H7 (cell line): ENCODE results near the gene FOXO6. TPM values are rescaled to one million over a fixed set of nuclear protein-coding genes. Genes with fewer than 3 reads are reported as not detected.

Experiments used
- DNase-seq: peaks from one replicate; pipeline ENCODE4 v3.0.0; 2012
- H3K27me3 ChIP-seq: 2 replicates; pipeline ENCODE4 v1.6.0; 2011; ENCODE audit warnings: mild to moderate bottlenecking, low read length; ENCODE audit not compliant: control insufficient read depth, insufficient read depth
- H3K36me3 ChIP-seq: replicated peaks from 2 replicates; pipeline ENCODE4 v1.5.1; 2011; ENCODE audit warnings: low read length; ENCODE audit not compliant: control insufficient read depth, insufficient read depth
- H3K4me3 ChIP-seq: 2 replicates; pipeline ENCODE4 v1.5.1; 2011; ENCODE audit warnings: low read depth, mild to moderate bottlenecking, control low read depth, low read length, moderate library complexity; ENCODE audit not compliant: insufficient read depth
- total RNA-seq: library from RNA; depleted of rRNA; stranded (reverse); fragments of >200 nt; shearing (Covaris generic); gene quantifications from 2 replicates; pipeline ENCODE4 v1.2.3, GENCODE V29; 2014

The FOXO6 gene
- total RNA-seq, 1 experiment from 2014 or later: 0.97 TPM

DNA sequence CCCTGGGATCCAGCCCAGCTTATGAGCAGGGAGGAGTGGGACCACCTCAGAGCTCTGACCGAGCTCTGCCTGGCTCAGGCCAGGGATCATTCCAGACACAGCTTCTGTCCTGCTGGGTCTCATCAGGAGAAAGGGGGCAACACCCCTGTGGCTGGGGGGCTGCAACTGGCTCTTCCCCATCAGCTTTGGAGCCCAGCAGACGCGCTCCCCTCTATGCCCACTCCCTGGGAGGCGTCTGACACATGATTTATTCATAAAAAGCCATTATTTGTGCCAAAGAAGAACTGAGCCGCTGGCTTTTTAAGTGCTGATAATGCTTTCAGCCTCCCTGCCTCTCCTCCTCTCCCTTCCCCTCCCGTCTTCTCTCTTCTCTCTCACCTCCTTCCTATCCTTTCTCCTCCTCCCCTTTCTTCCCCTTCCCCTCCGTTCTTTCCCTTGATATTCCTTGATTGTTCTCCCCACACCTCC lies 25.0 kb downstream of the FOXO6 start:
- Histone ChIP-seq H3K4me3 (no peak overlapping the region), H3K27me3 (peaks cover 55% of the 10 kb centered on the region), H3K36me3 (no peaks in the 10 kb centered on the region)
- no peak for DNase-seq

DNA sequence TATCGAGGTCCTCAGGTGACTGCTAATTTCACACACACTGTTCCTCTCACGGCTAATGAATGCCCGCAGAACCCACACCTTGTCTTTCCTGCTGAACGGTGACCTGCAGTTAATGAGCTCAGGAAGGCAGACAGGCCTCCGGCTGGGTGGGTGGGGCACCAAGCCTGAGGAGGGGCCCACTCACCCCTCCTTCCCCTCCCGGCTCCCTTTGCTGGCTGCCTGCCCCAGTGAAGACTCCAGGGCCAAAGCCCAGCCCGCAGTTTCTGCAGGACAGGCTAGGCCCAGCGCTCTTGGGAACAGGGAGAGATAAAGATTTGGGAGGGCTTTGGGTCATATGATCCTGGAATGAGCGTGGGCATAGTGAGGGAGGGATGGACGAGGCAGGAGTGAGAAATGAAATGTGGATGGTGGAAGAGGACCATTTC lies 26.4 kb downstream of the FOXO6 start:
- Histone ChIP-seq H3K36me3 (no peaks in the 10 kb centered on the region), H3K4me3 (no peak overlapping the region), H3K27me3 (peaks cover 43% of the 10 kb centered on the region)
- peak; percentile 95 for DNase-seq

DNA sequence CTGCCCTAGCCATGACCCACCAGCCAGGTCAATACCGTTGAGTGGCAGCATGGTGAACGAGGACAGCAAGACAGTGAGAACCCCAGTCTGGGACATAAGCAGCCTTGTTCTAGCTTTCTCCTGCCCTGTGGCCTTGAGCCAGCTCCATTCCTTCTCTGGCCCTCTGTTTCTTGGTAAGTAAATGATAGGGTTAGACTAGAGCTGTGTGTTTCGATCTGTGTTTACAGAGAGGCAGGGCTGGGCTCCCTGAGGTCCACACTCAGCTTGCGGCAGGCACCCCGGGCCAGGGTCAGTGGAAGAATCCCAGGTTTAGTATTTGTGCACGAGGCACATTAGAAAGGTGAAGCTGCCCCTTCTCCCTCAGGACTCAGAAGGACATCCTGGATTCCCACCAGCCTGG lies 27.3 kb downstream of the FOXO6 start:
- no peak overlapping the region for H3K4me3 ChIP-seq
- peaks cover 37% of the 10 kb centered on the region for H3K27me3 ChIP-seq
- no peaks in the 10 kb centered on the region for H3K36me3 ChIP-seq
- no peak for DNase-seq

DNA sequence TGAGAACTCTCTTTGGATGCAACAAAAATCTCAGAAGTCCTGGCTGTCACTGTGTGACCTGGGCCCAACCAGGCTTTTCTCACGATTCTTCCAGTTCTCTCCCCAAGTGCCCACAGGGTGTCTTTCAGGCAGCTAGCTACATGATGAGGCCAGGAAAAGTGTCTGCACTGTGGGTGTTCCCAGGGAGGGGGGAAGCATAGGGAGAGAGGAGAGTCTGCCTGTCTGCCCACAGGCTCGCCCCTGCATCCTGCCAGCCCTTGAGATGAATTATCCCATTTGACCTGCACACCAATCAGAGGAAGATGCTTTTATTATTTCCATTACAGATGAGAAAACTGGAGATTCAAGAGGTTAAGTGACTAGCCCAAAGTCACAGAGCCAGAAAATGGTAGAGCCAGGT lies 27.8 kb downstream of the FOXO6 start:
- Histone ChIP-seq H3K4me3 (no peak overlapping the region), H3K27me3 (peaks cover 32% of the 10 kb centered on the region), H3K36me3 (no peaks in the 10 kb centered on the region)
- no peak for DNase-seq

DNA sequence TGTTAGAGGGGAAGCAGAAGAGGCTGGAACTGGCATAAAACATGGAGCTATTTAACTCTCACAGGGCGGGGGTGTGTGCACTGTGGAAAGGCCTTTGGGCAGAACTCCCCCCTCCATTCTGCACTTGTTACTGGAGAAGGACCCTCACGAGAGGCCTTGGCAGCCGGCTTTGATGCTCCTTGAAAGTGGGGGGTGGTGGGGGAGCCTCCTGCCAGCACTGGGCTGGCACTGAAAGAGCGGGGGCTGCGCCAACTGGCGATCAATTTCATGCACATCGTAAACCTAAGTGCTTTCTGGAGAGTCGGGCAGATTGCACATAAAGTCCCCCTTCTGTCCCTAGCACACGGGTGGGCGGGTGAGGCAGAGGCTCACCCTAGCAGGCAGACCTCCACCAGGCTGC lies 28.9 kb downstream of the FOXO6 start:
- H3K27me3 ChIP-seq: peaks cover 20% of the 10 kb centered on the region
- DNase-seq: no peak
- no peaks in the 10 kb centered on the region for H3K36me3 ChIP-seq
- no peak overlapping the region for H3K4me3 ChIP-seq

DNA sequence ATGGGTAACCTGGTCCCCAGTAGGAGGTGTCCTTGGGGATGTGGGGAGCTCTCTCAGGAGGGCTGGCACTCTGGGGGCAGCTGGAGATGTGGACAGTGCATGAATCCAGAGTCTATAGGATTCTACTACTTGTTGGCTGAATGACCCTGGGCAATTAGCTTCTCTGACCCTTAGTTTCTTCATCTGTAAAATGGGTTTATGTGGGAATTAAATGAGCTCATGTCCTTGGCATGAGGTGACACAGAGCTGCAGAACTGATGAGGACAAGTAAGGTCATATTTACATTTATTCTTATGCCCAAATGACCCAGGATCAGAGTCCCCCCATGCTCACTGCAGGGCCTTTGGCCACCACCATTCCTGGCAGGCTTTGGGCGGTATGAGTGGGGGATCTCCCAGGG lies 29.3 kb downstream of the FOXO6 start:
- no peak for DNase-seq
- peaks cover 16% of the 10 kb centered on the region for H3K27me3 ChIP-seq
- no peaks in the 10 kb centered on the region for H3K36me3 ChIP-seq
- no peak overlapping the region for H3K4me3 ChIP-seq

DNA sequence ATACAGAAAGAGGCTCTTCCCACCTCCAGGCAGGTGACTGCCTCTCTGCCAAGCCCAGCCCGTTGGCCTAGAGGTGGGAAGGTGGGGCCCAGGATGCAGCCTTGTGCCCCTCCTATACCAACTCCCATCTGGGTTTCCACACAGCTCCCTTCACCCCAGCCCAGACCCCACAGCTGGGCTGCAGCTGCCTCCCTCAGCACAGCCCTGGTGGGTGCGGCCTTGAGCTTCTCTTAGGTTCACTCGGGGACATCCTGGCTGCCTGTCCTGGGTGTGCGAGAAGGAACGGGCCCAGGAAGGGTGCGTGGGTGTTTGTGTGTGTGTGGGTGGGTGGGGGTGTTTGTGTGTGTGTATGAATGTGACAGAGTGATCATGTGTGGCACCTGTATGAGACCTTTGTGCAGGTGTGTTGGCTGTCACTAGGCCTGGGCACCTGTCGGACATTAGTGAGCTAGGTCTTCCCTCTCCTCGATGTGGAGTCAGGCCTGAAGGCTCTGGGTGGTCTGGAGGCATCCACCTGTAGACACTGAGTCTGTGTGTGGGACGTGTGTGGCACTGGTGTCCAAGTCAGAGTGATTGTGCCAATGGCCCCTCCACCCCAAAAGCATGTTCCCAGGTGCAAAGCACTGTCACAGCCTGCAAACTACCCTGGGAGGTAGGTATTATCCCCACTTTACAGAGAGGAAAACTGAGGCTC lies 30.7 kb downstream of the FOXO6 start:
- H3K27me3 ChIP-seq: peaks cover 6% of the 10 kb centered on the region

DNA sequence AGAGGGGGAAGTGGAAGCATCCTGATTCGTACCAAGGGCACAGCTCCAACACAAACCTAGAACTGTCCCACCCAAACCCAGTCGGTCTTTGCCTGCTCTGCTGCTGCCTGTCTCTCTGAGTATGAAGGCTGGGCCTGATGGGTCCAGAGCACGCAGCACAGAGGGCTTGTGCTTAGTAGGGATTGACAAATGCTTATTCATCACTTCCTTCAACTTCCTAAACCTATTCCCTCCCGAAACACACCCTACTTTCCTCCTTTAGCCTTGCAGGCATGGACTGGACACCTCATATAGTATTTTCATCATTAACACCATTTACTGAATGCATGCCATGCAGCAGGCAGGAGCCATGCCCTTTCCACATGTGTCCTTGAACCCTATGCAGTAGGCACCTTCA lies 31.3 kb downstream of the FOXO6 start:
- H3K4me3 ChIP-seq: no peak overlapping the region
- DNase-seq: no peak
- H3K27me3 ChIP-seq: peaks cover 4% of the 10 kb centered on the region
- H3K36me3 ChIP-seq: no peaks in the 10 kb centered on the region

More for the DNA sequence above, 30.7 kb downstream of the FOXO6 start:
- no peak for DNase-seq
- H3K4me3 ChIP-seq: no peak overlapping the region
- H3K36me3 ChIP-seq: no peaks in the 10 kb centered on the region

DNA sequence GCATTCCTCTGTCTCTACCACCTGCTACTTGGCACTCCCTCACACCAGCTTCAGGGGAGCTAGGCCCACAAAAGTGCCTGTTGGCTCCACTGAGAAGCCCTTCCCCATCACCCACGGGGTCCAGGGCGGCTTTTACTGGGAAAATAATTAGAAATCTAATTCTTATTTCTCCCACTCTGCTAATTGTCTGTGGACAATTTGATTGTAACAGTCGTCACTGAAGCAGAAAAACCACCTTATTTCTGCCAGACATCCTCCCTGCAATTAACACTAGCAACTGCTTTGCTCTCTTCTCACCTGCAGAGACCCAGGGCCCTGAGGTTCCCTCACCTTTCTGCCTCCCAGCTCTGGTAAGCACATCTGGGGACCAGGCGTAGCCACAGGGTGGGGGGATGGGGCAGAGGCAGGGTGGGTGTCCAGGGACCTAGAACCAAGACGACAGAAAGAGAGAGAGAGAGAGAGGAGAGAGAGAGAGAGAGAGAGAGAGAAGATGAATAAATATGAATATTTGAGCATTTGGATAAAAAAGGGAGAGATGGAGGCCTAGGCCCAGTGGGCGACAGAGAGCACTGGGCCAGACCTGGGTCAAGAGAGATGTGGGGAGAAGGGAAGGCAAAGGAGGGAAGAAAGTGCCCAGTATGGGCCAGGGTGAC lies 32.6 kb downstream of the FOXO6 start:
- Histone ChIP-seq H3K27me3 (peaks cover 3% of the 10 kb centered on the region), H3K4me3 (no peak overlapping the region), H3K36me3 (no peaks in the 10 kb centered on the region)
- DNase-seq: no peak

DNA sequence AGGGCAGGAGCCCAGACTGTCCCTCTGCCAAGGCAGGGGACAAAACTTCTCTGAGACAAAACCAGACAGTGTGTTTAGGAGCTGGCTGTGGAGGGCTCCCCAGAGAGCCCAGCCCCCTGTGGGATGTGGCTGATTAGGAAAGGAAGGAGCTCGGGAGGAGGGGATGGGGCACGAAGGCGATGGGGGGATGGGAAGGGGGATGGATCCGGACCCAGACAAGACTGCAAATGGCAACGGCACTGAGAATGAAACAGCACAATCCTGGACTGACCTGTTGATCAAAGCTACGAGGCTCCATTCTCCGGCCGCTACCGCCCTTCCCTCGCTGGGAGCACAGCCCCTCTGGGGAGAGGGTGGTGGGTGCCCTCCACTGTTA lies 33.1 kb downstream of the FOXO6 start:
- peak; percentile 72 for DNase-seq
- Histone ChIP-seq H3K4me3 (no peak overlapping the region; the same call in 1 of the 2 replicates), H3K36me3 (no peaks in the 10 kb centered on the region), H3K27me3 (peaks cover 2% of the 10 kb centered on the region; the same call in 1 of the 2 replicates)

DNA sequence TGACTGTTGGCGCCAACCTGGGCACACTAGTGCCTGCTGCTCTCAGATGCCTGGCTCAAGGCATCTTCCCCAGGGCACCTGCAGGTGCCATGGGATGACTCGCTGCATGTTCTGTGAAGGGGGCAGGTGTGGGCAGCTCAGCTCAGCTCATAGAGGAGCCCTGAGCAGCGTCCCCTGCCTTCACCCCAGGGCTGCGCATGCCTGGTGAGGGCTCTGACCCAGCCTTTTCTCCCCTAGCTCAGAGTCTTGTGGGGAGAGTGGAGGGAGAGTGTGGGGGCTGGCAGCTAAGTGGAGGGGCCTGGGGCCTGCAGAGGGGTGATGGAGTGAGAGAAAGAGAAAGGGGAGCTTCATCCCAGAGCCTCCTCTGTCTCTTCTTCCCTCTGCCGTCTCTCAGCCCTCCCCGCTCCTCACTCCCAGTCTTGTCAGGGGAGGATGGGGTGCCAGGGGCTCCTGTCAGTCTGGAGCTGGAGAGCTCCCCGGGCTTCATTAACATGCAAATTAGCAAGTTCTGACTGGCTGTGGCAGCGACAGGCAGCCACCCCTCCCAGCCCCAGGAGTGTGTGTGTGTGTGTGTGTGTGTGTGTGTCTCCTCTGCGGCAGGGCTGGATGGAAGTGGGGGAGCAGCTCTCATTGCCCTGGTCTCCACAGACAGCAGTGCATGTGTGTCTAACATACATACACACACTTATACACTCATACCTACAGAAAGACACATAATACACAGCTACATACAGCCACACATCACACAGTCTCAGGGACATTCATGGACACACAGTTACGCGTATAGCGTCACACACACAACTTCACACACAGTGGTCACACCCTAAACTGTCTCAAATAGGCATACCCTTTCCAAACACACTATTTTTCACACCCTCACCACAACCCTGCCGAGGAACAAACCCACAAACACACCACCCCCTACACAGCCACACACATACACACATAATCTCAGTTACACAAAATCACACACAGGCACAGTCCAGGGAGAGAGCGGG lies 34.0 kb downstream of the FOXO6 start:
- H3K36me3 ChIP-seq: no peaks in the 10 kb centered on the region
- H3K27me3 ChIP-seq: peaks cover 5% of the 10 kb centered on the region; the same call in 1 of the 2 replicates
- H3K4me3 ChIP-seq: no peak overlapping the region; the same call in 1 of the 2 replicates
- peak; percentile 96 for DNase-seq

DNA sequence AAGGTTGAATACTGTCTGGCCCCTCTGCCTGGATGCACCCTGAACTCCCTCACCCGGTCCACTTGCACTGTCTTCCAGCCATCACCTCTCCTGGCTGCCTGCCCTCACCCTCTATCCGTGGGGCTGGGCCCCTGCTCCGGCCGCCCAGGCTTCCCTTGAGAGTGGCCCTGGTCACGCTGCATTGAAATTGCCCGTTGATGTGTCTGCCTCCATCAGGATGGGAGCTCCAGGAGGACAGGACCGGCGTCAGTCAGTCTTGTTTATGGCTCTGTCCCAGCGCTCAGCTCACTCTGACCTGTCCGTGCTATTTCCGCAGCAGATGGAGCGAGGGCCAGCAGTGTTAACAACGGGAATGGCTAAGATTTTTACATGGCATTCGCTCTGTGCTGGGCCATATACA lies 34.9 kb downstream of the FOXO6 start:
- no peaks in the 10 kb centered on the region for H3K36me3 ChIP-seq
- no peak for DNase-seq
- peaks cover 5% of the 10 kb centered on the region; the same call in 1 of the 2 replicates for H3K27me3 ChIP-seq
- H3K4me3 ChIP-seq: no peak overlapping the region

DNA sequence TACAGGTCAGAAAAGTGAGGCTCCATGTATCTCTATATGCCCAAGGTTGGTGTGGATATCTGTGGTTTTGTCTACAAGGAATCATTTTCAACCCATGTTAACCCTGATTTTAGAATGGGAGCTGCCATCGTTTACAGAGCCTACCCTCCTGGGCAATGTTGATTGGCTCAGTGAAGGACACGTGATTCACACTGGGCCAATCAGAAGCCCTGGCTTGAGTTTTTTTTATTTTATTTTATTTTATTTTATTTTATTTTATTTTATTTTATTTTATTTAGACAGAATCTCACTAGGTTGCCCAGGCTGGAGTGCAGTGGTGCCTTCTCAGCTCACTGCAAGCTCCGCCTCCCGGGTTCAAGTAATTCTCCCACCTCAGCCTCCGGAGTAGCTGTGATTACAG lies 35.8 kb downstream of the FOXO6 start:
- H3K36me3 ChIP-seq: no peaks in the 10 kb centered on the region
- DNase-seq: no peak
- no peak overlapping the region for H3K4me3 ChIP-seq
- peaks cover 5% of the 10 kb centered on the region; the same call in 1 of the 2 replicates for H3K27me3 ChIP-seq

DNA sequence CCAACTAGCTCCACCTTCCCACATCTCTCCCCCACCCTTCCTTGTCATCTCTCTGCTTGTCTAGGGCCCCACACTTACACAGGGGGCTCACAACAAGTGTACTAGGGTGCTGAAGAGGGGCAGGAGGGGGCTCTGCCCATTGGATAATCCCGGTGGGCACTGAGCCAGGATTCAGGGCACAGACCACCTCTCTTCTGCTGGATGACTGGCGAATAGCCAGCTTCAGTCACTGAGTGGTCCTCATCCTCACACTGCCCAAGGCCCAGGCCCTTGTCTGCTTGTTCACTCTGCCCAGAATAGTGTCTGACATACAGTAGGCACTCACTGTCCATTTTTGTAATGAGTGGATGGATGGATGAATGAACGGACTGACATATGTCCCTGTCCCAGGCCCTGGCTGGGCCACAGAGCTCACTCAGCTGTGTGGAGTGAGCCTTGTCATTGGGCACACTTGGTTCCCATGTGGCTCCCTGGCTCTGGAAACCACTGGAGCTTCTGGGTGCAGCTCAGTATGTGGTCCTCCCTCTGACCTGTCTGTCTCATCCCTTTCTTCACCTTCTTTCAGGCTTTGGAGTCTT lies 36.6 kb downstream of the FOXO6 start:
- Histone ChIP-seq H3K27me3 (peaks cover 5% of the 10 kb centered on the region; the same call in 1 of the 2 replicates), H3K4me3 (no peak overlapping the region), H3K36me3 (no peaks in the 10 kb centered on the region)
- no peak for DNase-seq
